Thoracic aorta (tissue), 2 donors: ENCODE results near the gene CRYBB1. TPM values are rescaled to one million over a fixed set of nuclear protein-coding genes. Genes with fewer than 3 reads are reported as not detected.

Experiments
- ATAC-seq: fragments of 150-250 bp; one replicate; pipeline ENCODE4 v1.8.0; 2017; ENCODE audit warnings: low read depth; ENCODE audit not compliant: insufficient number of reproducible peaks, low FRiP score
- DNase-seq: peaks from one replicate; pipeline ENCODE4 v3.0.0-alpha.2; 2020; ENCODE audit warnings: low spot score
- H3K27ac ChIP-seq, 2 donors: fragments of 200-600 bp; sonication (generic); 1 replicate in 1 of 2; 2 replicates in 1 of 2; pipeline ENCODE4 v1.5.1; 2016; ENCODE audit warnings: mild to moderate bottlenecking in 2 of 2, moderate library complexity in 2 of 2
- H3K27me3 ChIP-seq: fragments of 200-600 bp; sonication (generic); replicated peaks from 2 replicates; pipeline ENCODE4 v1.6.0; 2016; ENCODE audit warnings: mild to moderate bottlenecking; ENCODE audit not compliant: insufficient read depth
- H3K36me3 ChIP-seq: fragments of 200-600 bp; sonication (generic); one replicate; pipeline ENCODE4 v1.5.1; 2016
- H3K4me1 ChIP-seq, 2 donors: fragments of 200-600 bp; sonication (generic); 1 replicate in 1 of 2; 2 replicates in 1 of 2; pipeline versions ENCODE4 v1.5.1 to v1.6.0; 2016; ENCODE audit warnings: low read depth in 2 of 2, mild to moderate bottlenecking in 1 of 2; ENCODE audit not compliant: control insufficient read depth in 1 of 2
- H3K4me3 ChIP-seq: fragments of 200-600 bp; sonication (generic); 2 replicates; pipeline ENCODE4 v1.5.1; 2016; ENCODE audit warnings: mild to moderate bottlenecking
- H3K9me3 ChIP-seq: fragments of 200-600 bp; sonication (generic); 2 replicates; pipeline ENCODE4 v1.5.1; 2016
- total RNA-seq, 2 donors: library from RNA; depleted of rRNA; stranded (reverse); fragments of >200 nt; gene quantifications; one replicate each; pipeline versions ENCODE4 v1.1.0 to v1.2.3, GENCODE V29; 2016
- TF ChIP-seq, protein P1 (sequence below): fragments of 200-600 bp; sonication (generic); IDR thresholded peaks from one replicate; pipeline ENCODE4 v1.5.1; 2019; ENCODE audit warnings: antibody characterized with exemption

The CRYBB1 gene
- total RNA-seq, 2 donors from 2014 or later: 0.71 to 2.6 TPM

DNA sequence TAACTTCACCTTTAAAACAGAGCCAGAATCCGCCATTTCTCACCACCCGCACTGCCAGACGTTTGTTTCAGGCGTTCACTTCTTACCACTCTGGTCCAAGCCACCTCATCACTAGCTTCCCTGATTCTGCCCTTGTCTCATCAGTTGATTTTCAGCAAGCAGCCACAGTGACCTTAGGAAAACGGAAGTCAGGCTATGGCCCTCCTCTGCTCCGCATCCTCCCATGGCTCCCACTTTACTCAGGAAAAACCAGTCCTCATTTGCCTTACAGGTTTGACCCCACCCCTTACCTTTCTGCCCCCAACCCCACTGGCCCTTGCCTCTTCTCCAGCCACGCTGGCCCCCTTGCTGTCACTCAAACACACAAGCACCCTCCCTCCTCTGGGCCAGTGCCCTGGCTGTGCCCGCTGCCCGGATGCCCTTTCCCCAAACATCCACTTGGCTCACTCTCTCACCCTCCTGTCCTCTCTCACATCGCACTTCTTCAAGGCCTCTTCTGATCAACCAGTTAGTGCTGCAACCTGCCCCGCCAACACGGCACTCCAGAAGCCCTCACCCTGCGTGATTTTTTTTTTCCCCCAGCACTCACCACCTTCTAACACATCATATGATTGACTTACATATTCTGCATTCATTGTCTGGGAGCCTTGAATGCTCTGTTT lies 46.8 kb downstream of the CRYBB1 start:
- no peak for DNase-seq
- Histone ChIP-seq H3K27me3 (no peaks in the 10 kb centered on the region), H3K27ac (no peak overlapping the region), H3K9me3 (no peaks in the 10 kb centered on the region), H3K4me1 (no peaks in the 10 kb centered on the region), H3K36me3 (no peaks in the 10 kb centered on the region), H3K4me3 (no peak overlapping the region)
- no peak for ATAC-seq
- TF ChIP-seq, protein P1, sequence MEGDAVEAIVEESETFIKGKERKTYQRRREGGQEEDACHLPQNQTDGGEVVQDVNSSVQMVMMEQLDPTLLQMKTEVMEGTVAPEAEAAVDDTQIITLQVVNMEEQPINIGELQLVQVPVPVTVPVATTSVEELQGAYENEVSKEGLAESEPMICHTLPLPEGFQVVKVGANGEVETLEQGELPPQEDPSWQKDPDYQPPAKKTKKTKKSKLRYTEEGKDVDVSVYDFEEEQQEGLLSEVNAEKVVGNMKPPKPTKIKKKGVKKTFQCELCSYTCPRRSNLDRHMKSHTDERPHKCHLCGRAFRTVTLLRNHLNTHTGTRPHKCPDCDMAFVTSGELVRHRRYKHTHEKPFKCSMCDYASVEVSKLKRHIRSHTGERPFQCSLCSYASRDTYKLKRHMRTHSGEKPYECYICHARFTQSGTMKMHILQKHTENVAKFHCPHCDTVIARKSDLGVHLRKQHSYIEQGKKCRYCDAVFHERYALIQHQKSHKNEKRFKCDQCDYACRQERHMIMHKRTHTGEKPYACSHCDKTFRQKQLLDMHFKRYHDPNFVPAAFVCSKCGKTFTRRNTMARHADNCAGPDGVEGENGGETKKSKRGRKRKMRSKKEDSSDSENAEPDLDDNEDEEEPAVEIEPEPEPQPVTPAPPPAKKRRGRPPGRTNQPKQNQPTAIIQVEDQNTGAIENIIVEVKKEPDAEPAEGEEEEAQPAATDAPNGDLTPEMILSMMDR: no peak

- Histone ChIP-seq H3K27ac (no peak overlapping the region), H3K9me3 (no peaks in the 10 kb centered on the region), H3K4me3 (no peak overlapping the region), H3K27me3 (no peaks in the 10 kb centered on the region), H3K4me1 (no peaks in the 10 kb centered on the region), H3K36me3 (peaks cover under 1% of the 10 kb centered on the region)
- ATAC-seq (no peak), DNase-seq (no peak)
- TF ChIP-seq, protein P1: no peak
Observed at GRCh38 chr22:26570115-26570514, 47.7 kb downstream of the CRYBB1 start.

- no peak overlapping the region for H3K27ac ChIP-seq
- ATAC-seq: no peak
- TF ChIP-seq, protein P1: no peak
Observed at GRCh38 chr22:26568207-26568706, 49.6 kb downstream of the CRYBB1 start.

GRCh38 chr22:26567610-26568009 lies 50.2 kb downstream of the CRYBB1 start:
- no peak overlapping the region for H3K27ac ChIP-seq
- ATAC-seq: no peak
- H3K4me1 ChIP-seq: no peaks in the 10 kb centered on the region
- no peaks in the 10 kb centered on the region for H3K9me3 ChIP-seq
- H3K4me3 ChIP-seq: no peak overlapping the region
- TF ChIP-seq, protein P1: no peak
- no peaks in the 10 kb centered on the region for H3K27me3 ChIP-seq
- peaks cover 3% of the 10 kb centered on the region for H3K36me3 ChIP-seq
- DNase-seq: no peak

More at GRCh38 chr22:26568207-26568706, 49.6 kb downstream of the CRYBB1 start:
- Histone ChIP-seq H3K36me3 (peaks cover 3% of the 10 kb centered on the region), H3K27me3 (no peaks in the 10 kb centered on the region), H3K4me1 (no peaks in the 10 kb centered on the region), H3K9me3 (no peaks in the 10 kb centered on the region), H3K4me3 (no peak overlapping the region)
- DNase-seq: no peak

GRCh38 chr22:26566994-26567393 lies 50.8 kb downstream of the CRYBB1 start:
- no peak for ATAC-seq
- Histone ChIP-seq H3K4me3 (no peak overlapping the region), H3K9me3 (no peaks in the 10 kb centered on the region), H3K36me3 (peaks cover 3% of the 10 kb centered on the region), H3K27me3 (no peaks in the 10 kb centered on the region), H3K27ac (no peak overlapping the region), H3K4me1 (no peaks in the 10 kb centered on the region)
- TF ChIP-seq, protein P1: no peak
- no peak for DNase-seq
